Measurements from ENCODE around the gene KLHL4. TPM values are rescaled to one million over a fixed set of nuclear protein-coding genes. Genes with fewer than 3 reads are reported as not detected.
A peak's percentile ranks its signal among the peaks of the same experiment; 100 is the strongest.

Gene KLHL4
- total and polyA plus RNA-seq, 9 of the 15 experiments (the other 6 are each of a cell fraction or from before 2014, with no cell fraction given) = 0.04 to 0.16 (median 0.06) TPM; not detected in 1

- FAIRE-seq = no peak
- ATAC-seq = peak; percentile 54
- no peaks in the 10 kb centered on the region for H3K9me1 ChIP-seq (ENCODE audit: control insufficient read depth, insufficient read depth, low read length)
These were observed 66.1 kb downstream of the KLHL4 start for GRCh38 chrX:87583679-87584078.

More at GRCh38 chrX:87583679-87584078, 66.1 kb downstream of the KLHL4 start:
- Histone ChIP-seq H3K4me2 (ENCODE audit: insufficient read depth, low read length) (no peak overlapping the region), H3K27me3 (ENCODE audit: control insufficient read depth in 2 of 2, insufficient read depth in 2 of 2, low read length in 2 of 2) (no peaks in the 10 kb centered on the region), H3K9ac (ENCODE audit: insufficient read depth in 1 of 2, low read depth in 2 of 2, low read length in 2 of 2) (no peak overlapping the region), H3K27ac (ENCODE audit: extremely low read depth, low read depth, low read length) (no peak overlapping the region), H3K36me3 (ENCODE audit: control insufficient read depth, insufficient read depth, low read length) (no peaks in the 10 kb centered on the region), H3K9me3 (replicated peaks; ENCODE audit: control insufficient read depth, insufficient read depth, low read depth, low read length) (no peaks in the 10 kb centered on the region), H3K79me2 (ENCODE audit: control insufficient read depth, insufficient read depth, low read length) (peaks cover 46% of the 10 kb centered on the region), H3K4me1 (replicated peaks in 1 of 2; ENCODE audit: control insufficient read depth in 2 of 2, insufficient read depth in 2 of 2, low read length in 2 of 2) (peaks cover 0 to 3% of the 10 kb centered on the region in 2 experiments; a peak in 2 of 5 replicates), H4K20me1 (replicated peaks; ENCODE audit: control insufficient read depth, insufficient read depth, low read length) (no peaks in the 10 kb centered on the region), H2AFZ (ENCODE audit: low read depth, low read length) (no peak overlapping the region), H3K4me3 (no peak overlapping the region)
- ChIA-PET POLR2A (no interaction called here), CTCF (ENCODE audit: low intra/inter-chr PET ratio) (no interaction called here)
- in situ Hi-C loops (cut with MboI) = loop anchor here (10.0 kb wide), 1 partner anchor 81 kb away; no protein-coding TSS in a partner anchor
- no TSS peak for BruUV-seq (replicated peaks)
- DNase-seq (ENCODE audit: extremely low read depth in 1 of 4, low spot score in 3 of 4) = peak in 2 of 4 experiments; percentile 8 to 47
- no peak for TF ChIP-seq ZNF76 (CRISPR knock-in tag; IDR thresholded peaks at IDR 0.05; ENCODE audit: borderline replicate concordance)
- TF ChIP-seq, protein P1, sequence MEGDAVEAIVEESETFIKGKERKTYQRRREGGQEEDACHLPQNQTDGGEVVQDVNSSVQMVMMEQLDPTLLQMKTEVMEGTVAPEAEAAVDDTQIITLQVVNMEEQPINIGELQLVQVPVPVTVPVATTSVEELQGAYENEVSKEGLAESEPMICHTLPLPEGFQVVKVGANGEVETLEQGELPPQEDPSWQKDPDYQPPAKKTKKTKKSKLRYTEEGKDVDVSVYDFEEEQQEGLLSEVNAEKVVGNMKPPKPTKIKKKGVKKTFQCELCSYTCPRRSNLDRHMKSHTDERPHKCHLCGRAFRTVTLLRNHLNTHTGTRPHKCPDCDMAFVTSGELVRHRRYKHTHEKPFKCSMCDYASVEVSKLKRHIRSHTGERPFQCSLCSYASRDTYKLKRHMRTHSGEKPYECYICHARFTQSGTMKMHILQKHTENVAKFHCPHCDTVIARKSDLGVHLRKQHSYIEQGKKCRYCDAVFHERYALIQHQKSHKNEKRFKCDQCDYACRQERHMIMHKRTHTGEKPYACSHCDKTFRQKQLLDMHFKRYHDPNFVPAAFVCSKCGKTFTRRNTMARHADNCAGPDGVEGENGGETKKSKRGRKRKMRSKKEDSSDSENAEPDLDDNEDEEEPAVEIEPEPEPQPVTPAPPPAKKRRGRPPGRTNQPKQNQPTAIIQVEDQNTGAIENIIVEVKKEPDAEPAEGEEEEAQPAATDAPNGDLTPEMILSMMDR (IDR thresholded peaks at IDR 0.05 in 2 of 3, conservative IDR thresholded peaks at IDR 0.05 in 1 of 3; ENCODE audit: insufficient read depth in 2 of 3, low read depth in 1 of 3, low read length in 3 of 3) = peak; percentile 21 to 32 (median 21); a peak in 1 of 6 replicates
- no peak for TF ChIP-seq E2F3 (CRISPR knock-in tag; IDR thresholded peaks at IDR 0.05)
- TF ChIP-seq PHF20 (IDR thresholded peaks at IDR 0.05; ENCODE audit: partially characterized antibody) = no peak
- no peak for TF ChIP-seq GATAD2A (IDR thresholded peaks at IDR 0.05)
- no peak for TF ChIP-seq MBD2 (IDR thresholded peaks at IDR 0.05; ENCODE audit: borderline replicate concordance, low read depth)
- TF ChIP-seq CTCFL (IDR thresholded peaks at IDR 0.05; ENCODE audit: borderline replicate concordance, insufficient read depth, low read depth, low read length, poor library complexity, severe bottlenecking) = peak; percentile 66
- TF ChIP-seq ELF1 (tag; IDR thresholded peaks at IDR 0.05) = no peak
- TF ChIP-seq, protein P2, sequence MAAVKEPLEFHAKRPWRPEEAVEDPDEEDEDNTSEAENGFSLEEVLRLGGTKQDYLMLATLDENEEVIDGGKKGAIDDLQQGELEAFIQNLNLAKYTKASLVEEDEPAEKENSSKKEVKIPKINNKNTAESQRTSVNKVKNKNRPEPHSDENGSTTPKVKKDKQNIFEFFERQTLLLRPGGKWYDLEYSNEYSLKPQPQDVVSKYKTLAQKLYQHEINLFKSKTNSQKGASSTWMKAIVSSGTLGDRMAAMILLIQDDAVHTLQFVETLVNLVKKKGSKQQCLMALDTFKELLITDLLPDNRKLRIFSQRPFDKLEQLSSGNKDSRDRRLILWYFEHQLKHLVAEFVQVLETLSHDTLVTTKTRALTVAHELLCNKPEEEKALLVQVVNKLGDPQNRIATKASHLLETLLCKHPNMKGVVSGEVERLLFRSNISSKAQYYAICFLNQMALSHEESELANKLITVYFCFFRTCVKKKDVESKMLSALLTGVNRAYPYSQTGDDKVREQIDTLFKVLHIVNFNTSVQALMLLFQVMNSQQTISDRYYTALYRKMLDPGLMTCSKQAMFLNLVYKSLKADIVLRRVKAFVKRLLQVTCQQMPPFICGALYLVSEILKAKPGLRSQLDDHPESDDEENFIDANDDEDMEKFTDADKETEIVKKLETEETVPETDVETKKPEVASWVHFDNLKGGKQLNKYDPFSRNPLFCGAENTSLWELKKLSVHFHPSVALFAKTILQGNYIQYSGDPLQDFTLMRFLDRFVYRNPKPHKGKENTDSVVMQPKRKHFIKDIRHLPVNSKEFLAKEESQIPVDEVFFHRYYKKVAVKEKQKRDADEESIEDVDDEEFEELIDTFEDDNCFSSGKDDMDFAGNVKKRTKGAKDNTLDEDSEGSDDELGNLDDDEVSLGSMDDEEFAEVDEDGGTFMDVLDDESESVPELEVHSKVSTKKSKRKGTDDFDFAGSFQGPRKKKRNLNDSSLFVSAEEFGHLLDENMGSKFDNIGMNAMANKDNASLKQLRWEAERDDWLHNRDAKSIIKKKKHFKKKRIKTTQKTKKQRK (IDR thresholded peaks at IDR 0.05; ENCODE audit: borderline replicate concordance, low read depth, low read length) = no peak
- TF ChIP-seq HNRNPK (IDR thresholded peaks at IDR 0.05; ENCODE audit: low read depth, low read length, poor library complexity, severe bottlenecking) = no peak
- no peak for TF ChIP-seq ZNF143 (CRISPR knock-in tag; IDR thresholded peaks at IDR 0.05)
- no peak for TF ChIP-seq RHOXF2B (CRISPR knock-in tag; conservative IDR thresholded peaks at IDR 0.05)
- TF ChIP-seq ZC3H4 (CRISPR knock-in tag; IDR thresholded peaks at IDR 0.05; ENCODE audit: borderline replicate concordance) = no peak
- TF ChIP-seq NCOA2 (IDR thresholded peaks at IDR 0.05; ENCODE audit: partially characterized antibody in 2 of 2) = no peak
- TF ChIP-seq ZNF75A (CRISPR knock-in tag; IDR thresholded peaks at IDR 0.05) = no peak
- 0 out of 2 replicates have a peak, but pooled peaks have one; percentile 7 for TF ChIP-seq SMC3 (conservative IDR thresholded peaks at IDR 0.05; ENCODE audit: insufficient read depth, low read depth, low read length)
- intact Hi-C loops (cut with micrococcal nuclease) = no loop called here
- WGBS (ENCODE audit: insufficient coverage, low coverage, missing lambda C conversion rate) = 40% methylated on average over 1 of the region's 1 CpG

Data from K562 (cell line).